Central memory CD4-positive, alpha-beta T cell (primary cell): ENCODE data around the gene PIEZO1.
"Not testable (repeated sequence)": the region's sequence is repeated elsewhere in the genome, so short reads cannot be mapped to it uniquely, and the experiment has no call there.

ENCODE experiments used
- DNase-seq: peaks from one replicate; pipeline ENCODE4 v3.0.0; 2022

PIEZO1 gene

DNA sequence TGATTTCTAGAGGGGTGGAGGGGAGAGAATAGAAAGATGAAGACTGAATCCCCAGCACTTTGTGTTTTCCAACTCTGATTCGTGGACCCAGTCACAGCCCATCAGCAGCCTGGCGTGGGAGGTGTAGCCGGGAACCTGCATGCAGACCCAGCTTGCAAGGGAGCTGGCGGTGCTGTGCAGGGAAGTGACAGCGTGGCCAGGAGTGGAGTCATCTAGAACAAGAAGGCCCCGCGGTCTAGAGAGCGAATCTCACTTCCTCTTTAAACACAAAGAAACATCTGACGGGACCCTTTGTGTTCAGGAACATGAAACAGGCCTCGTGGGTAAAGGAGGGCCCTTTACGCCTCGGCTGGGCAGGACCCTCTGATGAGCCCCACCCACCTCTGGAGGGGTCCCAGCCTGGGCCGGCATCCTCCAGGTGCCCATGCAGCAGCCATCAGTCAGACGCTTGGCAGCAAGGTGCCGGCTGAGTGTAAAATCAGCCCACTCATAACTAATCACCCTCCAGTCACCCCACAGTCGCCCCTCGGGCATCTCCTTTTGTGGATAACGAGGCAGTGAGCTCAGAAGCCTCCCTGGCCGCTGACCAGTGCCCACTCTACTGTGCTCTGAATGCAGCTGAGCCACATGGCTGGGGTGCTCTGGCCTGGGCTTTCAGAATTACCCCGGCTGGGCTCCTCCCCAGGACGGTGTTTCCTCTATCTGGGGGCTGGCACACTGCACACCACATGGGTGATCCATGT lies 103.1 kb downstream of the PIEZO1 start:
- DNase-seq = peak; percentile 55

- DNase-seq = no peak
These were observed 103.8 kb downstream of the PIEZO1 start for GRCh38 chr16:88681084-88681680.

GRCh38 chr16:88680554-88681083 lies 104.4 kb downstream of the PIEZO1 start:
- DNase-seq = no peak

DNA sequence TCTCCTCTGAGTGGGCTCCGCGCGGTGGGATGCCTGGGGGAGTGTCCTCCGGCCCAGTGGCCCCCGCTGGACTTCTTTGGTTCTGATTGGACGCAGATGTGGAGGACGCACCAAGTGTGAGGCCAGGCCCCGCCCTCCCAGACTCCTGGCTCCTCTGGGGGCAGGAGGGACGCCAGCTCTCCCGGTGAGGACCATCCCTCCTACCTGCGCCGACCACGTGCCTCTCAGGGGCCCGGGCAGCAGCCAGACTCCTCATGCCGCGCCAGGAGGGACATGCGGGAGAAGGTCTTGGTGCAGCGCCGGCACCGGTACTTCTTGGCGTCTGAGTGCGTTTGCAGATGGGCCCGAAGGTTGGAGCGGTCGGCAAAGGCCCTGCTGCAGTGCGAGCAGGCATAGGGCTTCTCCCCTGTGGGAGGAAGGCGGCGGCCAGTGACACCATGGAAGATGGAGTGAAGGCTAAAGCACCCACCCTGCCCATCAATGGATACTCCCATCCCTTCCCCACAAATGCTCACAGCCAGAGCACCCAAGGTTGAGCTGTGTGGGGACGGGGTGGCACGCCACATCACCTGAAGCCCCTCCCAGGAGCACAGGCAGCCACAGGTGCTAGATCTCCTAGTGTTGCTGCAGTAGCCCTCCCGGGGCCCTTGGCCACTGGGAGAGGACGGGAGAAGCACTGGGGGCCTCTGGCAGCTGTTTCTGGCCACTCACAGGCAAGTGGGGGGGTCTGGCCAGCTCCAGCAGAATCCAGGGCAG lies 106.6 kb downstream of the PIEZO1 start:
- DNase-seq = no peak

GRCh38 chr16:88677721-88678120 lies 107.3 kb downstream of the PIEZO1 start:
- no peak for DNase-seq

DNA sequence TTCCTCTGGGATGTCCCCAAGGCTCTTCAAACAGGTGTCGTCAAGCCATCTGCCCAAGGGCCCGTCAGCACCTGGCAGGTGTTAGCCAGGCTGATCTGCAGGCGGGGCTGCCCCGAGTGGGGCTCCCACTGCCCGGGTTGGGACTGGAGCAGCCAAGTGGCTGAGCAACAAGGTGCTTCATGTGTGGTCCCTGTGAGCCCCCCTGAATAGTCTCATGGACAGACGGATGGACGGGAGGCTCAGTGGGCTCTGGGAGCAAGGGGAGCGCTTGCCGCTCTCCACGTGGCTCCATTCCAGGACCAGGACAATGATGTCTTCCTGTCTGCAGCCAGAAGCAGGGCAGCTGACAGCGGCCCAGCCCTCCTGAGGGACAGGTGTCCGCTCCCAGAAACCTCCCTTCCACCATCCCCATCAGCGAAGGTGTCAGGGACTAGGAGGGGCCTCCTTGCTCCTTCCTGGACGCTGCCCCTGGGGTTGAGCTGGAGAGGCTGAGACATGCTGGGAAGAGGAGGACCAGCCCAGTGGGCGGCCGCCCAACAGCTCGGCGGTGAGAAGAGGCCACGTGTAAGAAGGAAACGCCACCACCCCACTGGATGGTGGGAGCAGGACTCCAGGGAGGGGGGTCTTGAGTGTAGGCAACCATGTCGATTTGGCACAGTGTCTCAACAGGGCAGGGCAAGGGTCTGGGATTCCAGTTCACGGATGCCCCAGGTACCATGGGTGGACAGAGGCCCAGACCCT lies 108.3 kb downstream of the PIEZO1 start:
- no peak for DNase-seq

DNA sequence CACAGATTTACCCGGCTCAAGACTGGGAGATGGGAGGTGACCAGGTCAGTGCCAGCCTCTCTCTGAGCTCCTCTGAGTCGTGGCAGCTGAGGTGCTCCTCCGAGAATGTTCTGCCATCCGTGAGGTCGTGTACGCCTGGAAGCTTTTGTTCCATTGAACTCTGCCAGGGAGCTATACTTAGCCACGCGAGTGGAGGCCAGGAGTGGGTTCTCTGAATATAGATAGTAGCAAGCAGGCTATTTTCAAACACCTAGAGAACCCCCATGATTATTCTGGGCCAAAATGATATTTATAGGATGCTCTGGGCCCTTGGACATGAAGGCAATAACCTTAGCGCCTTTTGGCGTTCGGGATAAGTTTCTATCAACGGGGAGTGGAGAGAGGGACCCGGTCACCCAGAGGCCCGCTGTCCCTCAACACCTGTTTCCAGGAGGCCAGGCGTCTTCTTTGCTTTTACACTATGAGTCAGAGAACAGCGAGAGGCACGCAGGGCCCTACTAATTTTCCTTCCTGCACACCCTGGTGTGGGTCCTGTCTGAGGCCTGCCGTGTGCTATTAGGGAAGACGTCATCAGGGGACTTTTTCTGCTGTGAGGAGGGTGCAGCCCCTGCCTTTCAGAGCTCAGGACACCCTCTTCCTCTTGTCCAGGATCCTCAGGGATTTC lies 111.2 kb downstream of the PIEZO1 start:
- DNase-seq = no peak

DNA sequence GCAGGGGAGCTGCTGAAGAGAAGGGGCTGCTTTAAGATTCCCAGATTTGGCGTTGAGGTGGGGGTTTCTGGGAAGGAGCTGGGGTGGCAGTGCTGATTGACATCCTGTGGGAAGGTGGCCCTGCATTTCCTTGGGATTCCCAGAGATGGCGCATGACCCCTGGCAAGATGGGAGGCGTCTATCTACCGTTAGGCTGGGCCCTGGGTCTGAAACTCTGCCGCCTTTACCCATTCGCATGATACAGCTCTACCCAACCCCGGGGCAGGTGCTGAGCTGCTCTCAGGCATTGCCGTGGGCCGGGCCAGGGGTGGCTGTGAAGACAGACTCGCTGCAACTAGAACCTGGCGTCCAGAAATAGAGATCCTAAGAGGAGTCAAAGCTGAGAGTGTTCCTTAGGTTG lies 112.2 kb downstream of the PIEZO1 start:
- no peak for DNase-seq

DNA sequence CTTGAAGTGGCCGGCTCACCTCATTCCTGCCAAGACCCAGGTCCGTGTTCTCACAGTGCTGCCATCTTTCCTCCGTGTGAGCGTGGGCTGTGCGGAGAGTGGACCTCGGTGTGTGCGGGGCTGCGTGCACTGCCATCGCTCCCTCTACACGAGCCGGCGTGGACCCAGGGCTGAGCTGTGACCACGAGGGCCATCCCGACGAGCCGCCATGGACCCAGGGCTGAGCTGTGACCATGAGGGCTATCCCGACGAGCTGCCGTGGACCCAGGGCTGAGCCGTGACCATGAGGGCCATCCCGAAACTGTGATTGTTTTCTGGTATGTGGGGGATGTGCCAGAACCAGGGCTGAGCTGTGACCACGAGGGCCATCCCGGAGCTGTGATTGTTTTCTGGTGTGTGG lies 113.2 kb downstream of the PIEZO1 start:
- no peak for DNase-seq

DNA sequence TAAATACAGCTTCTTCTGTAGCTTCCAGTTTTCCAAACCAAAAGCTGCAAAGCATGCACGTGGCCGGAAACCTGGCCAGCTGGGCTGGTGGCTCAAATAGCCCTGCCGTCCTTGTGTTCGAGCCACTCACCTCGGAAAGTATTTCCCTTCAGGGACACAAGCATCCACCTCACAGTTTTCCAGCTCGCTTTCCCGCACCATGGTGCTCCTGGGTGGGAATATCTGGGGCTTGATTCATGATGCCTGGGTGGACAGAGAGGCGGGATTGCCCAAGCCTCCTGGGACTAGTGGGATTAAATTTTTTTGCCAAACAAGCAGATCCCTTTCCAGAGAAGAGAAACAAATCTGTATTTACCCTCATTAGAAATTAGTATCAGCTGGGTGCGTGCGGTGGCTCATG lies 115.0 kb downstream of the PIEZO1 start:
- DNase-seq = no peak

DNA sequence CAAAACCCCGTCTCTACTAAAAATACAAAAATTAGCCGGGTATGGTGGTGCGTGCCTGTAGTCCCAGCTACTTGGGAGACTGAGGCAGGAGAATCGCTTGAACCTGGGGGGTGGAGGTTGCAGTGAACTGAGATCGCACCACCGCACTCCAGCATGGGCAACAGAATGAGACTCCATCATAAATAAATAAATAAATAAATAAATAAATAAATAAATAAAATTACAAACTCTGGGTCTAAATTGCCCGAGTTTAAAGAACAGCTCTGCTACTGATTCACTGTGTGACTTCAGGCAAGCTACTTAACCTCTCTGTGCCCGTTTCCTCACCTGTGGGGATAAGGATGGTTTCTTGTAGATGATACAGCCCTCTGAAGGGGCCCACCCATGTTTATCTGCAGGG lies 115.5 kb downstream of the PIEZO1 start:
- not testable (repeated sequence) for DNase-seq

GRCh38 chr16:88667461-88667860 lies 117.6 kb downstream of the PIEZO1 start:
- no peak for DNase-seq

DNA sequence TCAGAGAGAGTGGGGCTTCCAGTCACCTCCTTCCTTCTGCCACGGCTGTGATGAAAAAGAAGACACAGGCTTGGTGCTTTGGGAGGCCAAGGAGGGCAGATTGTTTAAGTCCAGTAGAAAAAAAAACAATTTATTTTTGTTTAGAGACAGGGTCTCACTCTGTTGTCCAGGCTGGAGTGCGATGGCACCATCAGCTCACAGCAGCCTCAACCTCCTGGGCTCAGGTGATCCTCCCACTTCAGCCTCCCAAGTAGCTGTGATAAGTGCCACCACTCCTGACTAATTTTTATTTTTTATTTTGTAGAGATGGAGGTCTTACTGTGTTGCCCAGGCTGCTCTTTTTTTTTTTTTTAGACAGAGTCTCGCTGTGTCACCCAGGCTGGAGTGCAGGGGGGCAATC lies 119.5 kb downstream of the PIEZO1 start:
- DNase-seq = no peak
